HG03045 (cell line): ENCODE measurements around the gene PAK5.
"Not testable (repeated sequence)": the region's sequence is repeated elsewhere in the genome, so short reads cannot be mapped to it uniquely, and the experiment has no call there.

ENCODE experiments used
- ATAC-seq: cut with Tn5 transposase; IDR thresholded peaks from one replicate; pipeline ENCODE4 v1.9.1; 2021; ENCODE audit warnings: mild to moderate bottlenecking, moderate library complexity; ENCODE audit not compliant: unreplicated experiment

Gene PAK5

GRCh38 chr20:9686455-9686854 is 152.4 kb downstream of the PAK5 start:
- no peak for ATAC-seq

- ATAC-seq, result no peak
These were observed 152.9 kb downstream of the PAK5 start for GRCh38 chr20:9686001-9686400.

GRCh38 chr20:9685011-9685410 is 153.9 kb downstream of the PAK5 start:
- ATAC-seq, result no peak

- no peak for ATAC-seq
These were observed 161.7 kb downstream of the PAK5 start for GRCh38 chr20:9677100-9677623.

GRCh38 chr20:9672981-9673380 is 165.9 kb downstream of the PAK5 start:
- no peak for ATAC-seq

GRCh38 chr20:9672027-9672426 is 166.8 kb downstream of the PAK5 start:
- no peak for ATAC-seq

GRCh38 chr20:9668381-9668780 is 170.5 kb downstream of the PAK5 start:
- ATAC-seq, result no peak

- no peak for ATAC-seq
These were observed 175.5 kb downstream of the PAK5 start for GRCh38 chr20:9663423-9663822.

- no peak for ATAC-seq
These were observed 178.5 kb downstream of the PAK5 start for GRCh38 chr20:9660236-9660868.

GRCh38 chr20:9647741-9648140 is 191.1 kb downstream of the PAK5 start:
- no peak for ATAC-seq

GRCh38 chr20:9646375-9646774 is 192.5 kb downstream of the PAK5 start:
- no peak for ATAC-seq

GRCh38 chr20:9642882-9643281 is 196.0 kb downstream of the PAK5 start:
- ATAC-seq, result no peak

GRCh38 chr20:9641499-9642000 is 197.3 kb downstream of the PAK5 start:
- ATAC-seq, result not testable (repeated sequence)

- no peak for ATAC-seq
These were observed 201.0 kb downstream of the PAK5 start for GRCh38 chr20:9637889-9638288.

GRCh38 chr20:9635750-9636149 is 203.1 kb downstream of the PAK5 start:
- no peak for ATAC-seq

GRCh38 chr20:9634327-9634726 is 204.5 kb downstream of the PAK5 start:
- no peak for ATAC-seq

- no peak for ATAC-seq
These were observed 205.9 kb downstream of the PAK5 start for GRCh38 chr20:9632991-9633390.

GRCh38 chr20:9632265-9632664 is 206.6 kb downstream of the PAK5 start:
- no peak for ATAC-seq

GRCh38 chr20:9630554-9630953 is 208.3 kb downstream of the PAK5 start:
- ATAC-seq, result no peak

GRCh38 chr20:9629831-9630230 is 209.0 kb downstream of the PAK5 start:
- no peak for ATAC-seq

- no peak for ATAC-seq
These were observed 210.3 kb downstream of the PAK5 start for GRCh38 chr20:9628589-9628988.

GRCh38 chr20:9628141-9628540 is 210.7 kb downstream of the PAK5 start:
- ATAC-seq, result no peak

GRCh38 chr20:9627219-9627618 is 211.7 kb downstream of the PAK5 start:
- ATAC-seq, result no peak
